DMS79 treated with DMSO at 0.1 percent for 48 hours (cell line): ENCODE results near the gene ADAMTS4.
A peak's percentile ranks its signal among the peaks of the same experiment; 100 is the strongest.

ENCODE experiments used
- DNase-seq: peaks from one replicate; lab custom pipeline; 2025; lab: John Stamatoyannopoulos, UW

Gene ADAMTS4

DNA sequence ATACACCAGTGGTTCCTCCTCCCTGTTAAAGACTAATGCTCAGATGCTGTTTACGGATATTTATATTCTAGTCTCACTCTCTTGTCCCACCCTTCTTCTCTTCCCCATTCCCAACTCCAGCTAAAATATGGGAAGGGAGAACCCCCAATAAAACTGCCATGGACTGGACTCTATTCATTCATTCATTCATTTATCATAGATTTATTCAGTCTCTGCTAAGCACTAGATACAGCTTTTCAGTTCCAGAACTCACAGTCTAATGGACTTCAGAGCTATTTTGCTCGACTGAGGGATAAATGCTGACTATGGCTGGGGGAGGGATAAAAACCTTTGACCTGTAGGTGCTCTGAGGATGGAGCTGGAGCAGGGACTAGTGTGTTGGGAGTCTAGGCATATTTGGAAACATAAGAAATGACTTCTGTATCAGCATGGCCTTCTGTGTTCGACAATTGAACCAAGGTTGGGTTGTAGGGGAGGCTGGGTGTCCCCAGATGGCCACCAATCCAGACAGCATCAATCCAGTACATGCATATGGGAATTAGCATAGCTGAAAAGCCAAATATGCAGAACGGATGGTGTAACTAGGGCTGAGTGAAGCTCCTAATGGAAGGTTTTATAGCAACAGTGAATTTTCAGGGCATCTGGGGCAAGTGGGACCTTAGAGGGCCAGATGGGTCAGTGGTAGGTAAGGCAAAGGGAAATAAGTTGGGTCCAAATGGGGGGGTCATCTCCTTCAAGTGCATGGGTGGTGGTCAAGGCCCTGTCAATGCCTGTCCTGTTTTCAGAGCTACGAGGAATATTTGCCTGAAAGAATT is 20.4 kb upstream of the ADAMTS4 start:
- DNase-seq = no peak

DNA sequence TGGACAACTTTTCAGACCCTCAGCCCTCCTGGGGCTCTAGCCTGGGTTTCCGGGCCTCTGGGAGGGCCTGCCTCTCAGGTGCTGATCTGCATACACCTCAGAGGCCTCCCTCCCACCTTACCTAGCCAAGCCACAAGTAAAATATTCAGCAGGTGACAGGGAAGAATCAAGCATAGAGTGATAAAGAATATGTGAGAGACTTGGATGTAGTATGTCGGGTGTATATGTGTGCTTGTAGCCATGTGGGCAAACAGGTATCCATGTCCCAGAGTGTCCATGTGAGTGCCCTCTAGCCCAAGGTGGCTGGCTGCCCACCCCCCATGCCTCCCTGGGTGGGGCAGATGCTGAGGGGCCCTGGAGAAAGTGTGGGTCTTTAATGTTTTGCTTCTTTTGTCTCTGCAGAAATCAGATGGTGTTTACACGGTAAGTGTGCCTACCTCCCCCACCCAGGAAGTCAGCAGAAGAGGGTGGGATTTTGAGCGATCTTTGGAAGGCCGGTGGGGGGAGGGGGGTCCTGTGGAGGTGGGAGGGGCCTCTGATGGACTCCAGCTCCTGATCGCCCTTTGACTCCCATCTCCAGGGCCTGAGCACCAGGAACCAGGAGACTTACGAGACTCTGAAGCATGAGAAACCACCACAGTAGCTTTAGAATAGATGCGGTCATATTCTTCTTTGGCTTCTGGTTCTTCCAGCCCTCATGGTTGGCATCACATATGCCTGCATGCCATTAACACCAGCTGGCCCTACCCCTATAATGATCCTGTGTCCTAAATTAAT is 19.6 kb upstream of the ADAMTS4 start:
- DNase-seq = no peak

DNA sequence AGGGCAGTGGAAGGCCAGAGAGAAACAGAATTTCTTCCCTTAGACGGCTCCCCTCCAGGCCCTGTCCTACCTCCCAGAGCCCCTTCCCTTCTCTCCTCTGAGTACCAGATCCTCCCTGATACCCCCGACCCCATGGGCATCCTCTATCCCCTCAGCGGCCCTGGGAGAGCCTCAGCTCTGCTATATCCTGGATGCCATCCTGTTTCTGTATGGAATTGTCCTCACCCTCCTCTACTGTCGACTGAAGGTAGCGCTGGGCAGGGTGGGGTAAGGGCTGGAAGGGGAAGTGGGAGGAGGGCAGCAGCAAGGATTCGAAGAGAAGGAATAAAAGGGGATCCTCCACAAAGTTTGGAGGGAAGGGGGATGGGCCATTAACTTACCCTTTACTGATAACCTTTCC is 19.0 kb upstream of the ADAMTS4 start:
- no peak for DNase-seq

DNA sequence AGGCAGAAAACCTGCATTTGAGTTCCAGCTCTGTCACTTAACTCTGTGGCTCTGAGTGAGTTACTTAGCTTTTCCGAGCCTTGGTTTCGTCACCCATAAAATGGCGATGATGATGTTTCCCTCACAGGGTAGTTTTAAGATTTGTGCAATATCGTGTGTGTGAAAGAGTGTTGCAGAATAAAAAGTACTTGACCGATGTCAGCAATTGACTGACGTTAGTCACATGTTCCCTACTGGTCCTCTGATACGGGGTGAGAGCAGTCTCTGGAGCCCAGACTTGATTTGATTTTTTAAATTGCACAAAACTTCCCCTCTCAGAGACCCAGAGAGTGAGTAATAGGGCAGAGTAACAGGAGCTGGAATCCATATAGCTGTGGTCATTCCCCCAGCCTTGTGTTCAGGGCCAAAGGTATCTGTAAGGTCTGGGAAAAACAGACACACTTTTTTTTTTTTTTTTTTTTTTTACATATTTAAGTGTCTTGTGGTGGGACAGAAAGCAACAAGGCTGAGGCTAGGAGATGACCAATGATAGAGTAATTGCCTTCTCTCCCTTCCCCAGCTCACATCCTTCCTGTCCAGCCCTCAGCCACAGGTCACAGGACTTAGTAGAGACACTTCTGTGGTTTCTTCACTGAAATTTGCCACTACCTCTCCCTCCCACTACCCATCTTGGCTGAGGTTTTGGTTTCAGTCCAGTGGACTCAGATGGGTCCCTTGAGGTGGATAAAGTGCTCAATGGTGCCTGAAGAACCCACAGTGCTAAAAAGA is 18.3 kb upstream of the ADAMTS4 start:
- DNase-seq = peak; percentile 46

DNA sequence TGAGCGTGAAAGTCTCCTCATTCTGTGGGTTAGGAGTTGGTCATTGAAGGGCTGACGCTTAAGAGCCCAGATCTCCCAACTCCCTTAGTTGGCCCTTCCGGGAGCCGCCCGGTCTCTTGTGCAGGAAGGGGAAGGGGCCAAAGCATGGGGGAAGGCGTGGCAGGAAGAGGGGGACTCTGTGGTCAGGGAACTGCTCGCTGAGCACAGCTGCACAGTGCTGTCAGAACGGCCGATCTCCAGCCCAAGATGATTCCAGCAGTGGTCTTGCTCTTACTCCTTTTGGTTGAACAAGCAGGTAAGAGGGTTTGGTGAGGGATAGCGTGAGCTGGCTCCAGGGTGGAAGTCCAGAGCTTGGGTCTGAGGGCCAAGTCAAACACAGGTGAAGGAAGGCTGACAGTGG is 16.2 kb upstream of the ADAMTS4 start, which contains the start of gene FCER1G:
Gene FCER1G, plus strand, starts transcription at position 220 of the 400 bp plus-strand sequence. Its CDS starts 27 bp downstream, at position 247.
- no peak for DNase-seq

DNA sequence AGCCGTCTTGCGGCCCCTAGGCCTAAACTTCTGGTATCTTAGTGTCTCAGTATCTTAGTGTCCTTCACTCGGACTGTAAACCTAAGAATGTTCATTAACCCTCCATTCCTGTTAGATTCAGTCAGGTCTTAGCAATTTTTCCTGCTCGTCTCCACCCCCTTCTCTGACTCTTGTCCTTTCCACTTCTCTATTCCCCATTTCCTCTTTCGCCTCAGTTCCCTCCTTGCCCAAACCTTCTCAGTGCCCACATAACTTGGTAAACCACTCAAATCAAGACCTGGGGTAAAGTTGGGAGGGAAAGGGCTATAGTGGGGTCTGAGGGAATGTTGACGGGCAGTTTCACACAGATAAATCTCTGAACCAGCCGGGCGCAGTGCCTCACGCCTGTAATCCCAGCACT is 15.5 kb upstream of the ADAMTS4 start:
- no peak for DNase-seq

DNA sequence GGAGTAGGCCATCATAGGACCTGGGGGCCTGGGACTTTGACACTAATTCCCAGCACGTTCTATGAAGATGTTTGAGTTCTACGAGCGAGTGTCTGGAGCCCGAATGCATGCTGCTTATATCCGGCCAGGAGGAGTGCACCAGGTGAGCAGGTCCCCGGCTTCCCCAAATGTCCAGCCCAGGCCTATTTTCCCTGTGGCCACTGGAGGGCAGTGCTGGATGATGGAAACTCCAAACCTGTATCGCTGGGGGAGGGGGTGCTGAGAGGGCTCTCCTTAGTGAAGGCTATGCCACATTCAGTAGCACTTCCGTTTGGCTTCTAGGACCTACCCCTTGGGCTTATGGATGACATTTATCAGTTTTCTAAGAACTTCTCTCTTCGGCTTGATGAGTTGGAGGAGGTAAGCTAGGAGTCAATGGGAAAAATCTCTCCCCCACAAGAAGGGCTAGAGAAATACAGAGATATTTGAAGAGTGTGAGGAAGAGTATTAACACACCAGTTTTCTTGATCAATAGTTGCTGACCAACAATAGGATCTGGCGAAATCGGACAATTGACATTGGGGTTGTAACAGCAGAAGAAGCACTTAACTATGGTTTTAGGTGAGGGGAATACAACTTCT is 11.0 kb upstream of the ADAMTS4 start:
- peak; percentile 56 for DNase-seq

DNA sequence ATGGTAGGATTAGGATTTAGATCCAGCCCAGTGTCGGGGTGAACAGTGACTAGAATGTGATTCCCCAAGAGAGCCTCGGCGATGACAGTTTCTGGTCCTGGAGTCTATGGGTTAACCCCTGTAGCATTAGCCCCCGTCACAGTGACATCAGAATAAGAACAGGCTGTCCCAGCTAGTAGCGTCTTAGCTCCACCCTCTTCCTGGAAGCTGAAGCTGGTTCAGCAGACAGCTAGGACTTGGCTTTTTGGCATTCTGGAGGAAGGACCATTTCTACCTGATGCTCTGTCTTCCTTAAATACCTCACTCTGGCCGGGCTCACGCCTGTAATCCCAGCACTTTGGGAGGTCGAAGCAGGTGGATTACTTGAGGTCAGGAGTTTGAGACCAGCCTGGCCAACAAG is 8.3 kb upstream of the ADAMTS4 start:
- DNase-seq = no peak

DNA sequence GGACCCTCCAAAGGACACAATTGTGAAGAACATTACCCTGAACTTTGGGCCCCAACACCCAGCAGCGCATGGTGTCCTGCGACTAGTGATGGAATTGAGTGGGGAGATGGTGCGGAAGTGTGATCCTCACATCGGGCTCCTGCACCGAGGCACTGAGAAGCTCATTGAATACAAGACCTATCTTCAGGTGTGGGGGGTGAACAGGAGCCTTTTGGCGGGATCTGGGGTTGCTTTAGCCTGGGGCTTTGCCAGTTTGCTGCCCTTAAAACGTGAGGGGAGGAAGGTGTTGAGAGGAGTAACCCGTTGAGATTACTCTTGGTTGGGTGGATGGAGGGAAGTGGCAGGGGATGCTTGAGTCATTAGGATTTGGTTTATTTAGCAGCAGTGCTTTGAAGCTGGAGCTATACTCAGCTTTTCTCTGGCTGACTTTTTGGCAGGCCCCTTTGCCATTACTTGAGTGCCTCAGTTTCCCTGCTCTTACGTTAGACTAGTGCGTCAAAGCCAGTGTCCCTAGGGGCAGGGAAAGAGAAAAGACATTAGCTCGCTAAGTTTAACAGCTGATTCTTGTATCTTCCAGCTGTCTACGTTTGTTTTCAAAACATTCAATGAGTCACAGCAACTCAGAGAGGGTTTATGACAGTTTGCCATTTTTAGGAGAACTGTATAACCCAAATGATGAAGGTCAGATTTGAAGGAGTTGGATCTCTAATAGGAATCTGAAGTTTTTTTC is 7.7 kb upstream of the ADAMTS4 start:
- DNase-seq = no peak

DNA sequence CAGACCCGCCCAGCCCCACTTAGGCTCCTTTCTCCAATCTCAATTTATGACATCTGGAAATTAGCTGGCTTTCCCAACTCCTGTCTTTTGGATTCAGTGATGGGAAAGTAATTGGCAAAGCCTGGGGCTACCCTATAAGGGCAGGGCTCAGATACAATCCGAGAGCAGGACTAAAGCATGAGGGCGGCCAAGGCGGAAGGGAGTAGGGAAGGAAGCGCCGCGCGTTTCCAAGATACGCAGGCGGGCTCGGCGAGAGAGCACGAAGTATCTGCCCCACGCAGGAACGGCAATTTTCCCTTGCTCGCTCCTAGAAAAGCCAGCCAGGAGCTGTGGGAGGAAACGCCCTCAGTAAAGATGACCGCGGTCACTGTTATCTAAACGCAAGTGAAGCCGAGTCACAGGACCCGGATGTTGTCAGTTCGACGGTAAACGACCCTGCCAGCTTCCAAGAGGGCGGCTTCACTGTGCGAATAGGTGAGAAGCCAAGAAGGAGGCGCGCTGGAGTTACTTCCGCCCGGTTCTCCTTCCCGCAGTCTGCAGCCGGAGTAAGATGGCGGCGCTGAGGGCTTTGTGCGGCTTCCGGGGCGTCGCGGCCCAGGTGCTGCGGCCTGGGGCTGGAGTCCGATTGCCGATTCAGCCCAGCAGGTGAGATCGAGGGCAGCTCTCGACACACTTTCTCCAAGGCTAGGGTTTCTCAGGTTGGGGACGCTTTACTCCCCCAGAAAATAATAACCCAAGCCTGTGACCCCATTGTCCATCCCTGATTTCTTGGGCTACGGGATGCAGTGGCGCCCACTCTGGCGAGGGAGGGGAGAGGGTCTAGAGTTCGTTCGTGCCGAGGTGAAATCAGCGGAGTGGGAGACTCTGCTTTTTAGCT is 3.2 kb upstream of the ADAMTS4 start, which contains the start of gene NDUFS2:
Gene NDUFS2, plus strand, starts transcription at position 532 of the 877 bp plus-strand sequence. Its CDS starts 19 bp downstream, at position 551.
- peak; percentile 98 for DNase-seq

DNA sequence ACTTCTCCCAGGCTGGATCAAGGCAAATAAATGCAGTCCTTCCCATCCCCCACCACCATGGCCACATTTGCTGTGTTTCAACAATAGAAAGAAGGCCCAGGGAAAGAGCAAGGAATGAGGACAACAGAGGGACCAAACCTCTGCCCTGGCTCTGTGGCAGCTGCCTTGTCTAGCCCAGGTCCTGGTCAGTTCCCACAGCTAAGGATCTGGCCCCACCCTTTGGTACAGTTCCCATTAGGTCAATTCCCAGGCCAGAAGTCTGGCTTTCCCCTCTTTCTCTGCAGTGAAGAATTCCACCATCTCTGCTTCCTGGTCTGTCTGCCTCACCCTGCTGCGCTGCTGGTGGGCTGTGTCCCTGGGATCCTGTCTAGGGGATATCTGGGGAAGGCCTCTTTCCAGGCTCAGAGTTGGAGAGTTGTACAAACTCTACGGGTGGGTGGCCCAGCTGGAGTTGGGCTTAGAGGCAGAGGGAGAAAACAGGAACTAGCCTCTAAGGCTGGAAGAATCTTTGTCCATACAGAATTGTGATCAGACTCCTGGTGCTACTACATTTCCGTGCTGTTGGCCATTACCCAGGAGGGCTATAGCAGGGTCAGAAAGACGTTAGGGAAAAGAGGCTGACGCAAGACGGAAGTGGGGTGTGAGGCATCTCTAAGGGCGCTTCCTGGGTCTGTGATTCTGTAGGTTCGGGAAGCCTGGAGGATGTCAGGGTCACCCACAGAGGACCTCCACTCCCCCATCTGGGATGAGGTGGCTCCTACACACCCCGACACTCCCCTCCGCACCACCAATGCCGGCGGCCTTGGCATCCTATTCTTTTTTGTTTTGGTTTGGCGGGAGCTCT is 2.4 kb upstream of the ADAMTS4 start:
- no peak for DNase-seq

DNA sequence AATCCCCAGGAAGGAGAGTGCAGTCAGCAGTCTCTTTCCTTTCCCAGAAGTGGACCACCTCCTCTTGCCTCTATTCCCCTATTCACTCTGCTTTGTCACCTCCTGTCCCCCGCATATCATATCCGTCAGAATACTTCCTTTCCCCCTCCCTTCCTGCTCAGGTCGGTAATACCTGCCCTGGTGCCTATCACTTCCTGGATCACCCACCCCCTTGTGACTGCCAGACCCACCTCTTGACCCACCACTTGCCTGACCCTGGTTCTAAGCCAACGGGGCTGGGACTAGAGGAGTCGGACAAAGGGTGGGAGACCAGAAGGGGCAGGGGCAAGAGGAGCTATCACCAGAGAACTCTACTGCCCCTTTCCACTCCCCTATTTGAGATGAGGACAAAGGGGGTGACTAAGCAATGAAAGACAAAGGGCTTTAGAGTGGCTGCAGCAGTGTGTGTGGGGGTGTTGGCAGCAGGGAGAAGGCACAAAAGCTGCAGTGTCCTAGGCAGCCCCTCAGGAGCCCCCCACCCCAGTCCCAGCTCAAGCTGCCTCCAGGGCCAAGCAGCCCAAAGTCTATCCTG is 1.7 kb upstream of the ADAMTS4 start:
- no peak for DNase-seq

DNA sequence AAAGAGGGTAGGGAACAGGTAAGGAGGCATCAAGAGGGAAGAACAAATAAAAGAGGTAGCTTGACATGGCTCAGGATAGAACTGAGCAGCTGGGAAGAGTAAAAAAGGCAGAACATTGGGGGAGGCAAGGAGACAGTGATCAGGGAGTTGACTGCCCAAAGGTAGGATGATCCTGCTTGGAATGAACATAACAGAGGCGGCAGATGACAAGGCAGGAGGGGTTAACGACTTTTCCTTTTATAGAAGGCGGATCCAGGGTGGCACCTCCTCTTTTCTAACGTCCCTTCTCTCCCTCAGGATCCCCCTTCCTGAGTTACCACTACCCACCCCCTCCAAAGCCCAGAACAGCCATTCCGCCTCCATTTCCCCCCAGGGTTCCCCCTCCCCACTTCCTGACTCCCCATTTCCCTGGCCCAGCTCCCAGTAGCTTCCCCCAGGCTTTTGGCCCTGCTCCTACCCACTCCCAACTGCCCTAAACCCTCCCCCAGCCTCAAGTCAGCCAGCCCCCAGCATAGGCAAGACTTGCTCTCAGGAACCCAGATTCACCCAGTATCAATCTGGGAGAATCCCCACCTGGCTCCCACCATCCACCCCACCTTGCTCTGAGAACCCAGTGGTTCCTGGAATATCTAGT is 769 bp upstream of the ADAMTS4 start:
- DNase-seq = no peak

DNA sequence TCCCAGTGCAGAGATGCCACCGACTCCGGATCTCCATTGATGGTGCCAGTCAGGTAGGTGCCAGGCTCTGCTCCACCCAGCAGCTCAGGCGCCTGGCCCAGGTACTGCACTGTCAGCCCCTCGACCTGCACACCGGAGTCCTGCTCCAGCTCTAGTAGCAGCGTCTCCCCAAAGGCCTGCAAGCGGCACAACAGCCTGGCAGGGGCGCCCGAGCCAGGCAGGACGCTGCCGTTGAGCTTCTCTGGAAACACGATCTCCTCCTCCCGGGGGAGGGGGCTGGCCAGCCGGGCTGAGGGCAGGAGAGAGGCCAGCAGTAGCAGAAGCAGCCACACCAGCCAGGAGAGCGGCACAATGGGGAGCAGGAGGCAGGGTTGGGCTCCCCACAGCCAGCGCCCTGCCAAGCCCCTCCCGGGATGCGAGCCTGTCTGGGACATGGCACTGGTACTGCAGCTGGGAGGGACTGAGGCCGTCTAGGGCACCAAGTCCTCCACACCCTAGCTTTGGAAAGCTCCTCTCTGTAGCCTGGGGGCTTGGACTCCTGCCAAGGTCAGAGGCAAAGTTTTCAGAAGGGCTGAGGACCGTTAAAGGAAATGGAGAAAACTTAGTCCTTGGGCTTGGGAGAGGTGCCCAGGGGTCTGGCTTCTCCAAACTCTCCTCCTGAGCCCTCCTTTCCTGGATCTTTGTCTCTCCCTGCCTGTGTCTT is 509 bp downstream of the ADAMTS4 start:
- DNase-seq = peak; percentile 70

DNA sequence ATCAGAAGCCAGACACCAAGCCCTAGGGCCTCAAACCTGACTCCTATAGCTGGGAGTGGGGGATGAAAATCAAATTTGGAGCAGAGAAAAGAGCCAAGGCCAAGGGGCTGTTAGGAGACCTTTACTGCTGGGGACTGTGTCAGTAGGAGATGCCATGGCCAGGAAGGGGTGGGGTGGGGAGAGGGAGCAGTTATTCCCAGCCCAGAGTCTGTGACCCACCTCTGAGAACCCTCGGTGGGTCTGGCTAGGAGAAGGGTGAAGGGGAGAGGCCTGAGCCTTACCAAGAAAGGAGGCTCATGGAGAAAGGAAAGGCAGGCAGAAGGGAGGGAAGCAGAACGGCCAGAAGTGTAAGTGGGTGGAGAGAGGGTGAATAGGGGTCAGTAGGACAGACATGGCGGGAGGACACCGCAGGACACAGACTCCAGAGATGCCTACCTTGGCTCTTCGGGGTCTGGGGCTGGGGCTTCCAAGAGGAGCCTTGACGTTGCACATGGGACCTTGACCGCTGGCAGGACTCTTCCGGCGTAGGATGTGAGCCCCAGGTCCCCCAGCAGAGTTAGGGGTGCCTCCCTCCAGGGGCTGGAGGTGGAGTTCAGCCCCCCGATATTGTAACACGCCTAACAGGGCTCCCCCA is 1.2 kb downstream of the ADAMTS4 start:
- no peak for DNase-seq

DNA sequence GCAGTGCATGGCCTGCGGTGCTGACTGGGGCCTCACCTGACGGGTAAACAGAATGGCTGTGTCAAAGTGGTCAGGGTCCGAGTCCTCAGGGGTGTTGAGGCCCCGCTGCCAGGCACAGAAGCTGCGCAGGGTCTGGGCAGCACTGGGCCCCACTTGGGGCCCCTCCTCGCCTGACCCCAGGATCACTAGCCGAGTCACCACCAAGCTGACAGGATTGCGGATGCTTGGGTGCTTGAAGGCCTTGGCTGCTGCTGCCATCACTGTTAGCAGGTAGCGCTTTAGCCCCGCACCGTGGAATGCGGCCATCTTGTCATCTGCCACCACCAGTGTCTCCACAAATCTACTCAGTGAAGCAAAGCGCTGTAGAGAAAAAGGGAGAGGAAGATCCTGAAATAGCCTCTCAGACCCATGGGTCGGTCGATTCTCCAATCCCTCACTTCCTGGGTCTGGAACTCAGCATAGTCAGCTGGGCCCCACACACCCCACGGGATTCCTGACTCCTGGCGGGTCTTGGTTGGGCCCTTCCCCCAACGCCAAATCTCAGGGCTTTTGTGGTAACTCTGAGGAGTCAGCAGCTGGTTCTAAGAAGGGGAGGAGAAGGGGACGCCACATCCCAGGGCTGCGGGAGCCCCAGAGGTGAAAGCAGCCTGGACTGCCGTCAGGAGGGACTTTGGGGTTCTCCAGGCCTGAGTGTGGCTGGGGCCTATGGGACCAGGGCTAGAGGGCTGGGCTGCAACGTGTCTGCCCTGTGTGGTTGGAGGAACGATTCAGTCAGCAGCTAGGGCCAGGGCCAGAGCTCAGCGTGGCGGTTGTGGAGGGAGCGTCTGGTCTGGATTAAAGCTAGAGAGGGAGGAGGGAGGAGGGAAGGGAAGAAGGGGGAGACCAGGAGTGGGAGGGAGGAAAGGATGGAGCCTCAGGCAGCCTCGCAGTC is 2.1 kb downstream of the ADAMTS4 start:
- no peak for DNase-seq
